H1 (cell line): Measurements from ENCODE around the gene TLE3. TPM values are rescaled to one million over a fixed set of nuclear protein-coding genes. Genes with fewer than 3 reads are reported as not detected.

Source experiments
- CTCF ChIA-PET: fragments of 300-600 bp; sonication (Branson Sonifier 250); formaldehyde crosslinking; loops from one replicate; lab custom pipeline; 2021; ENCODE audit not compliant: partially characterized antibody; lab: Charles Lee
- POLR2A ChIA-PET: fragments of 300-600 bp; sonication (Branson Sonifier 250); formaldehyde crosslinking; loops from one replicate; lab custom pipeline; 2021; ENCODE audit warnings: inconsistent platforms; ENCODE audit not compliant: partially characterized antibody; lab: Charles Lee
- DNase-seq, 2 experiments: peaks; one replicate each; pipeline versions ENCODE4 v3.0.0 to v3.0.0-alpha.2; 2010 to 2022; ENCODE audit warnings: low spot score in 2 of 2, low read depth in 1 of 2, mixed read lengths in 1 of 2
- FAIRE-seq: peaks from 2 replicates; lab custom pipeline; 2011; peaks lifted over from hg19 to GRCh38; lab: Jason Lieb, UNC
- H2AFZ ChIP-seq: 2 replicates; pipeline ENCODE4 v1.8.1; 2012; ENCODE audit warnings: low read length, inconsistent platforms
- H2AK5ac ChIP-seq: 2 replicates; pipeline ENCODE4 v1.6.1; 2013; ENCODE audit warnings: low read depth, low read length
- H2BK120ac ChIP-seq: replicated peaks from 2 replicates; pipeline ENCODE3; 2013; ENCODE audit warnings: low read depth, low read length, inconsistent platforms
- H2BK12ac ChIP-seq: 2 replicates; pipeline ENCODE4 v1.6.1; 2013; ENCODE audit warnings: low read depth, low read length
- H2BK15ac ChIP-seq: 2 replicates; pipeline ENCODE4 v1.6.1; 2013; ENCODE audit warnings: low read length
- H2BK20ac ChIP-seq: 2 replicates; pipeline ENCODE4 v1.6.1; 2013; ENCODE audit warnings: low read length
- H2BK5ac ChIP-seq: 2 replicates; pipeline ENCODE4 v1.6.1; 2013; ENCODE audit warnings: low read depth, low read length
- H3K14ac ChIP-seq: 2 replicates; pipeline ENCODE4 v1.6.1; 2013; ENCODE audit warnings: inconsistent platforms; ENCODE audit not compliant: insufficient read length
- H3K18ac ChIP-seq: 2 replicates; pipeline ENCODE4 v1.6.1; 2013; ENCODE audit warnings: low read length; ENCODE audit errors: extremely low read depth
- H3K23ac ChIP-seq: 2 replicates; pipeline ENCODE4 v1.6.1; 2013; ENCODE audit warnings: inconsistent platforms; ENCODE audit not compliant: insufficient read length
- H3K23me2 ChIP-seq: 2 replicates; pipeline ENCODE4 v1.6.1; 2013; ENCODE audit warnings: low read depth, low read length
- H3K27ac ChIP-seq: 2 replicates; pipeline ENCODE4 v1.6.1; 2011; ENCODE audit warnings: low read depth, low read length, inconsistent platforms
- H3K27me3 ChIP-seq, 4 experiments: replicated peaks in 1 of 4; 1 replicate in 1 of 4; 2 replicates in 3 of 4; pipeline versions ENCODE4 v1.6.1 to v1.8.1; 2011 to 2013; ENCODE audit warnings: low read length in 3 of 4, mild to moderate bottlenecking in 3 of 4, inconsistent platforms in 2 of 4, mixed read lengths in 2 of 4, moderate library complexity in 1 of 4; ENCODE audit not compliant: control insufficient read depth in 3 of 4, insufficient read depth in 3 of 4; ENCODE audit errors: extremely low read depth in 1 of 4
- H3K36me3 ChIP-seq, 4 experiments: 2 replicates each; pipeline versions ENCODE4 v1.6.1 to v1.8.1; 2011 to 2013; ENCODE audit warnings: mild to moderate bottlenecking in 4 of 4, low read length in 3 of 4, moderate library complexity in 2 of 4, control low read depth in 1 of 4, inconsistent platforms in 1 of 4; ENCODE audit not compliant: insufficient read depth in 4 of 4, control insufficient read depth in 2 of 4
- H3K4ac ChIP-seq: replicated peaks from 2 replicates; pipeline ENCODE3; 2013; ENCODE audit warnings: low read length, low read depth, mixed read lengths, inconsistent platforms; ENCODE audit not compliant: insufficient read length
- H3K4me1 ChIP-seq, 4 experiments: replicated peaks in 1 of 4; 1 replicate in 1 of 4; 2 replicates in 3 of 4; pipeline versions ENCODE4 v1.6.1 to v1.8.1; 2011 to 2013; ENCODE audit warnings: low read length in 3 of 4, inconsistent platforms in 2 of 4, mixed read lengths in 1 of 4; ENCODE audit not compliant: insufficient read depth in 4 of 4, control insufficient read depth in 3 of 4
- H3K4me2 ChIP-seq, 2 experiments: 2 replicates each; pipeline versions ENCODE4 v1.6.1 to v1.8.1; 2011 to 2013; ENCODE audit warnings: low read depth in 2 of 2, low read length in 2 of 2, control low read depth in 1 of 2, inconsistent platforms in 1 of 2, mild to moderate bottlenecking in 1 of 2; ENCODE audit not compliant: insufficient read depth in 1 of 2
- H3K4me3 ChIP-seq, 4 experiments: fragments of 200-600, 300-600 bp in 1 of 4; sonication (generic), shearing (Covaris generic), sonication (Bioruptor Twin) in 1 of 4; 2 replicates each; pipeline versions ENCODE4 v1.5.1 to v1.8.1; 2011 to 2016; ENCODE audit warnings: low read length in 4 of 4, low read depth in 3 of 4, control low read depth in 2 of 4, inconsistent platforms in 2 of 4, mild to moderate bottlenecking in 2 of 4, mixed read lengths in 1 of 4, moderate library complexity in 1 of 4; ENCODE audit not compliant: insufficient read depth in 2 of 4; ENCODE audit errors: extremely low read depth in 1 of 4
- H3K56ac ChIP-seq: replicated peaks from 2 replicates; pipeline ENCODE3; 2013; ENCODE audit warnings: low read depth, mild to moderate bottlenecking, mixed read lengths, low read length, inconsistent platforms; ENCODE audit not compliant: insufficient read length
- H3K79me1 ChIP-seq: 2 replicates; pipeline ENCODE4 v1.6.1; 2013; ENCODE audit warnings: low read depth, low read length, control low read depth
- H3K79me2 ChIP-seq, 2 experiments: 2 replicates each; pipeline versions ENCODE4 v1.6.1 to v1.8.1; 2012 to 2013; ENCODE audit warnings: low read length in 2 of 2, mild to moderate bottlenecking in 2 of 2, inconsistent platforms in 1 of 2; ENCODE audit not compliant: insufficient read depth in 2 of 2, control insufficient read depth in 1 of 2
- H3K9ac ChIP-seq, 4 experiments: replicated peaks in 1 of 4; 1 replicate in 1 of 4; 2 replicates in 3 of 4; pipeline versions ENCODE4 v1.6.1 to v1.8.1; 2011 to 2013; ENCODE audit warnings: low read depth in 3 of 4, low read length in 3 of 4, control low read depth in 2 of 4, mild to moderate bottlenecking in 2 of 4, moderate library complexity in 2 of 4, inconsistent platforms in 1 of 4; ENCODE audit errors: extremely low read depth in 1 of 4
- H3K9me3 ChIP-seq, 2 experiments: 2 replicates each; pipeline versions ENCODE4 v1.6.1 to v1.8.1; 2012 to 2013; ENCODE audit warnings: mild to moderate bottlenecking in 2 of 2, moderate library complexity in 2 of 2, control low read depth in 1 of 2, inconsistent platforms in 1 of 2, low read depth in 1 of 2, low read length in 1 of 2, mixed read lengths in 1 of 2; ENCODE audit not compliant: insufficient read depth in 2 of 2
- H4K20me1 ChIP-seq, 2 experiments: replicated peaks in 1 of 2; 2 replicates each; pipeline versions ENCODE3 to v1.8.1; 2011 to 2013; ENCODE audit warnings: inconsistent platforms in 2 of 2, low read length in 2 of 2, mild to moderate bottlenecking in 1 of 2; ENCODE audit not compliant: insufficient read depth in 2 of 2, control insufficient read depth in 1 of 2
- H4K5ac ChIP-seq: 2 replicates; pipeline ENCODE4 v1.6.1; 2013; ENCODE audit warnings: low read length, low read depth, mixed read lengths, inconsistent platforms; ENCODE audit not compliant: insufficient read length
- H4K8ac ChIP-seq: 2 replicates; pipeline ENCODE4 v1.8.0; 2013; ENCODE audit warnings: mild to moderate bottlenecking, moderate library complexity, low read length, inconsistent platforms; ENCODE audit not compliant: insufficient read depth; ENCODE audit errors: extremely low read depth
- H4K91ac ChIP-seq: replicated peaks from 2 replicates; pipeline ENCODE3; 2013; ENCODE audit warnings: low read length, mixed read lengths, inconsistent platforms; ENCODE audit not compliant: insufficient read length
- CREB1 ChIP-seq: IDR thresholded peaks from 2 replicates; pipeline ENCODE4 v1.6.1; 2012; ENCODE audit warnings: inconsistent platforms
- EGR1 ChIP-seq: IDR thresholded peaks from 2 replicates; pipeline ENCODE4 v1.6.1; 2011; ENCODE audit warnings: low read depth, low read length, borderline replicate concordance
- GTF2F1 ChIP-seq: IDR thresholded peaks from 2 replicates; pipeline ENCODE4 v1.6.1; 2012; ENCODE audit warnings: low read depth, low read length, improper control_type of control experiment, borderline replicate concordance
- HDAC2 ChIP-seq, 2 experiments: fragments of 300-600 bp in 1 of 2; sonication (generic) in 1 of 2; IDR thresholded peaks; 2 replicates each; pipeline ENCODE4 v1.6.1; 2011 to 2012; ENCODE audit warnings: low read depth in 2 of 2, low read length in 2 of 2, mild to moderate bottlenecking in 2 of 2, moderate library complexity in 2 of 2, borderline replicate concordance in 1 of 2, inconsistent platforms in 1 of 2
- MAFK ChIP-seq: IDR thresholded peaks from 2 replicates; pipeline ENCODE4 v1.6.1; 2012; ENCODE audit warnings: low read depth, mild to moderate bottlenecking, improper control_type of control experiment, low read length
- POU5F1 ChIP-seq: IDR thresholded peaks from 2 replicates; pipeline ENCODE4 v1.6.1; 2011; ENCODE audit warnings: low read depth, mild to moderate bottlenecking, low read length, moderate library complexity
- RBBP5 ChIP-seq: IDR thresholded peaks from 2 replicates; pipeline ENCODE4 v1.7.1; 2012; ENCODE audit warnings: low read depth, mild to moderate bottlenecking, inconsistent platforms, low read length, moderate library complexity, borderline replicate concordance
- RFX5 ChIP-seq: IDR thresholded peaks from 2 replicates; pipeline ENCODE4 v1.6.1; 2011; ENCODE audit warnings: low read depth, low read length, improper control_type of control experiment, borderline replicate concordance
- SAP30 ChIP-seq: fragments of 300-600 bp; sonication (generic); IDR thresholded peaks from 2 replicates; pipeline ENCODE4 v1.7.1; 2012; ENCODE audit warnings: low read length, moderate library complexity, mild to moderate bottlenecking, inconsistent platforms; ENCODE audit not compliant: insufficient read depth, insufficient replicate concordance
- SIX5 ChIP-seq: IDR thresholded peaks from 2 replicates; pipeline ENCODE4 v1.6.1; 2011; ENCODE audit warnings: mild to moderate bottlenecking, low read depth, low read length
- SP1 ChIP-seq: IDR thresholded peaks from 2 replicates; pipeline ENCODE4 v1.6.1; 2011; ENCODE audit warnings: low read depth, low read length
- SUZ12 ChIP-seq: fragments of 200-600 bp; sonication (generic); IDR thresholded peaks from 2 replicates; pipeline ENCODE4 v1.6.1; 2012; ENCODE audit warnings: mild to moderate bottlenecking, inconsistent platforms, low read length, moderate library complexity, mixed read lengths
- TAF1 ChIP-seq: IDR thresholded peaks from 2 replicates; pipeline ENCODE4 v1.6.1; 2011; ENCODE audit warnings: mild to moderate bottlenecking, low read depth, low read length
- TAF7 ChIP-seq: optimal IDR thresholded peaks from 2 replicates; pipeline ENCODE3; 2011; ENCODE audit warnings: low read depth, mild to moderate bottlenecking, inconsistent platforms, low read length, moderate library complexity, borderline replicate concordance
- WGBS, 2 experiments: shearing (Covaris generic) in 1 of 2; methylation state at CpG; one replicate each; pipeline versions ENCODE4 v1.1.6 to v1.1.7; 2013 to 2015; ENCODE audit warnings: low lambda C conversion rate in 2 of 2, mixed read lengths in 2 of 2, inconsistent platforms in 1 of 2, low coverage in 1 of 2, missing lambda C conversion rate in 1 of 2; ENCODE audit not compliant: insufficient replicate concordance in 2 of 2, insufficient coverage in 1 of 2, insufficient read length in 1 of 2; ENCODE audit errors: extremely low coverage in 1 of 2, missing lambda C conversion rate in 1 of 2; 5-methylcytosine and 5-hydroxymethylcytosine counted together
- polyA plus RNA-seq, 7 experiments: library from polyadenylated mRNA; depleted of rRNA in 3 of 7; stranded (reverse) in 5 of 7; unstranded in 2 of 7; fragments of >200 nt in 5 of 7; fragments of 200-250 nt in 2 of 7; gene quantifications; 1 replicate in 5 of 7; 2 replicates in 1 of 7; 4 replicates in 1 of 7; pipeline versions ENCODE4 v1.2.1 to v1.2.3, GENCODE V29; 2011 to 2013; ENCODE audit warnings: missing spikeins in 2 of 7, mixed read lengths in 2 of 7
- total RNA-seq: library from RNA; stranded (reverse); fragmentation: NEBNext Ultra II Directional; extraction: Animal tissue kit (Norgen Biotek cat#: 25700); gene quantifications from 2 replicates; pipeline ENCODE4 v1.2.1, GENCODE V29; 2021

TLE3 gene
- total and polyA plus RNA-seq, 2 of the 8 experiments (the other 6 are each of a cell fraction or from before 2014, with no cell fraction given): 25.1 to 61.2 TPM

- Histone ChIP-seq H4K5ac (no peak overlapping the region), H3K4me3 (no peak overlapping the region), H2BK15ac (peak overlapping the region; percentile 89; the same call in 1 of the 2 replicates), H4K91ac (no peak overlapping the region), H4K20me1 (no peaks in the 10 kb centered on the region), H3K4ac (peak overlapping the region; percentile 4), H3K9me3 (peaks cover 0 to 5% of the 10 kb centered on the region in 2 experiments; a peak in 1 of 4 replicates), H3K79me2 (no peaks in the 10 kb centered on the region), H3K27ac (no peak overlapping the region), H2AK5ac (0 out of 2 replicates have a peak overlapping the region, but pooled peaks have one; percentile 76), H3K9ac (no peak overlapping the region), H3K56ac (no peak overlapping the region), H3K23me2 (no peaks in the 10 kb centered on the region; the same call in 1 of the 2 replicates), H3K23ac (no peak overlapping the region), H3K36me3 (no peaks in the 10 kb centered on the region), H4K8ac (no peak overlapping the region), H2BK120ac (no peak overlapping the region), H3K27me3 (peaks cover 0 to 2% (median 0%) of the 10 kb centered on the region in 4 experiments; a peak in 2 of 7 replicates), H2BK20ac (0 out of 2 replicates have a peak overlapping the region, but pooled peaks have one; percentile 28), H3K4me1 (peaks cover 0 to 22% (median 16%) of the 10 kb centered on the region in 4 experiments; a peak in 6 of 7 replicates), H3K18ac (no peak overlapping the region), H2BK5ac (no peak overlapping the region), H3K4me2 (no peak overlapping the region), H3K14ac (no peak overlapping the region), H2AFZ (no peak overlapping the region), H2BK12ac (peak overlapping the region; percentile 41; the same call in 1 of the 2 replicates), H3K79me1 (no peaks in the 10 kb centered on the region)
- 89% methylated on average over 2 of the region's 2 CpGs; no CpG with 5 or more reads in 1 of the 2 experiments for WGBS, 2 experiments
- FAIRE-seq: no peak
- CTCF ChIA-PET: interaction anchor here (1.2 kb wide), 1 partner anchor 9 kb away, joined by 3 read pairs; no protein-coding TSS in a partner anchor
- no peak for DNase-seq
- POLR2A ChIA-PET: interaction anchor here (1.1 kb wide), 1 partner anchor 80 kb away, joined by 3 read pairs; the partner anchor contains the start of gene TLE3
- TF ChIP-seq POU5F1: no peak
- no peak for TF ChIP-seq SIX5
- no peak for TF ChIP-seq EGR1
- TF ChIP-seq SP1: no peak
- no peak for TF ChIP-seq RBBP5
- no peak for TF ChIP-seq RFX5
- no peak for TF ChIP-seq HDAC2 (IDR thresholded peaks at IDR 0.05; ENCODE audit: borderline replicate concordance in 1 of 2, low read depth in 2 of 2, low read length in 2 of 2)
- TF ChIP-seq GTF2F1: no peak
- TF ChIP-seq TAF1: no peak
- no peak for TF ChIP-seq CREB1
- TF ChIP-seq MAFK: no peak
- TF ChIP-seq TAF7: no peak
- TF ChIP-seq SAP30: no peak
- no peak for TF ChIP-seq SUZ12
These were observed 79.9 kb downstream of the TLE3 start for GRCh38 chr15:70017801-70018200.
